Measurements from ENCODE around the gene RTL1. TPM values are rescaled to one million over a fixed set of nuclear protein-coding genes. Genes with fewer than 3 reads are reported as not detected.
A peak's percentile ranks its signal among the peaks of the same experiment; 100 is the strongest.

The RTL1 gene
- total and polyA plus RNA-seq, 2 of the 13 experiments (the other 11 are each of a cell fraction or from before 2014, with no cell fraction given) = not detected

GRCh38 chr14:100841066-100841760 lies 62.3 kb downstream of the RTL1 start (continued):
- TF ChIP-seq TRAFD1 (CRISPR knock-in tag; IDR thresholded peaks at IDR 0.05; ENCODE audit: borderline replicate concordance) (0 out of 2 replicates have a peak, but pooled peaks have one; percentile 66), NFE2L2 (IDR thresholded peaks at IDR 0.05; ENCODE audit: low read length) (no peak), STAG1 (CRISPR knock-in tag; IDR thresholded peaks at IDR 0.05) (no peak), GFI1 (CRISPR knock-in tag; IDR thresholded peaks at IDR 0.05; ENCODE audit: borderline replicate concordance) (no peak), SNRNP70 (IDR thresholded peaks at IDR 0.05; ENCODE audit: low read depth, low read length) (no peak), KDM1A (CRISPR knock-in tag; IDR thresholded peaks at IDR 0.05) (peak; percentile 80; the same call in 1 of the 2 replicates), ATF2 (CRISPR knock-in tag; IDR thresholded peaks at IDR 0.05) (no peak), ELK4 (CRISPR knock-in tag; IDR thresholded peaks at IDR 0.05; ENCODE audit: borderline replicate concordance) (no peak), ZFX (CRISPR knock-in tag; IDR thresholded peaks at IDR 0.05; ENCODE audit: low read depth) (no peak; the same call in 1 of the 2 replicates), TBX2 (CRISPR knock-in tag; IDR thresholded peaks at IDR 0.05; ENCODE audit: borderline replicate concordance) (0 out of 2 replicates have a peak, but pooled peaks have one; percentile 19), ELF4 (CRISPR knock-in tag; IDR thresholded peaks at IDR 0.05; ENCODE audit: borderline replicate concordance) (no peak), ZSCAN25 (CRISPR knock-in tag; IDR thresholded peaks at IDR 0.05) (no peak), POLR2AphosphoS2 (IDR thresholded peaks at IDR 0.05; ENCODE audit: low read depth, low read length) (no peak), ZNF530 (CRISPR knock-in tag; IDR thresholded peaks at IDR 0.05; ENCODE audit: low read depth) (no peak), ZMYM2 (CRISPR knock-in tag; IDR thresholded peaks at IDR 0.05) (0 out of 2 replicates have a peak, but pooled peaks have one; percentile 54), FOXO4 (CRISPR knock-in tag; conservative IDR thresholded peaks at IDR 0.05) (no peak), SUZ12 (IDR thresholded peaks at IDR 0.05; ENCODE audit: low read depth, low read length) (no peak), HDAC1 (CRISPR knock-in tag; IDR thresholded peaks at IDR 0.05) (peak; percentile 26; the same call in 1 of the 2 replicates), CCAR2 (optimal IDR thresholded peaks at IDR 0.05; ENCODE audit: low read depth, low read length) (no peak), ZNF629 (CRISPR knock-in tag; conservative IDR thresholded peaks at IDR 0.05) (peak; percentile 99), RORA (CRISPR knock-in tag; IDR thresholded peaks at IDR 0.05) (no peak), PBX3 (CRISPR knock-in tag; IDR thresholded peaks at IDR 0.05; ENCODE audit: borderline replicate concordance) (no peak), AGO1 (IDR thresholded peaks at IDR 0.05; ENCODE audit: low read depth, low read length, poor library complexity, severe bottlenecking) (no peak), ZFY (CRISPR knock-in tag; IDR thresholded peaks at IDR 0.05) (no peak)
